ENCODE data around the gene DGKZ.

GRCh38 chr11:46337626-46338345 lies 9.5 kb upstream of the DGKZ start:
- TF ChIP-seq POLR2A (IDR thresholded peaks at IDR 0.05) (no peak), CTCF (IDR thresholded peaks at IDR 0.05) (no peak)
